Peyer's patch (tissue), 4 donors: ENCODE data around the gene MCM8.

Experiments
- POLR2A ChIP-seq, 2 donors: fragments of 450-650 bp; IDR thresholded peaks; one replicate each; pipeline ENCODE4 v1.5.1; 2017; ENCODE audit warnings: antibody characterized with exemption in 2 of 2, mild to moderate bottlenecking in 2 of 2, moderate library complexity in 2 of 2
- TF ChIP-seq, protein P1 (sequence below), 6 experiments: fragments of 450-650 bp in 4 of 6; fragments of 200-600 bp in 2 of 6; sonication (generic) in 1 of 6; IDR thresholded peaks; one replicate each; pipeline ENCODE4 v1.5.1; 2017 to 2019; ENCODE audit warnings: antibody characterized with exemption in 6 of 6, mild to moderate bottlenecking in 3 of 6, moderate library complexity in 1 of 6

DNA sequence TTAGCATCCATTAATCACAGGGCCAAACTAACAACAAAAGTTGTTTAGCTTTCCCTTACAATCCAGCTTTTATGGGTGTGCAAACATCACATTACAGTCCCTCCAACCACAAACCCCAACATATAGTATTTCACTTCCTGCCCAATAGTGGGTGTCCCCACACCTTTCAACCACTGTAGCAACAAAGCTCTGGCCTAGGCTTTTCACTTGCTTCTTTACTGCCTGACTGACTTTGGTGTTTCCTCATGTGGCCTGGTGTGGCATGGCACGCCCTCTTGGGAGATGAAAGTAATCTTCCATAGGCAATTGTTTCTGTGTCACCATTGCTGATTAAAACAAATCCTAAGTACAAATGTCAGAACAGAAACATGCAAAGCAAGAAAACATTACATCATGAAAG is 46.3 kb downstream of the MCM8 start:
- TF ChIP-seq, protein P1, sequence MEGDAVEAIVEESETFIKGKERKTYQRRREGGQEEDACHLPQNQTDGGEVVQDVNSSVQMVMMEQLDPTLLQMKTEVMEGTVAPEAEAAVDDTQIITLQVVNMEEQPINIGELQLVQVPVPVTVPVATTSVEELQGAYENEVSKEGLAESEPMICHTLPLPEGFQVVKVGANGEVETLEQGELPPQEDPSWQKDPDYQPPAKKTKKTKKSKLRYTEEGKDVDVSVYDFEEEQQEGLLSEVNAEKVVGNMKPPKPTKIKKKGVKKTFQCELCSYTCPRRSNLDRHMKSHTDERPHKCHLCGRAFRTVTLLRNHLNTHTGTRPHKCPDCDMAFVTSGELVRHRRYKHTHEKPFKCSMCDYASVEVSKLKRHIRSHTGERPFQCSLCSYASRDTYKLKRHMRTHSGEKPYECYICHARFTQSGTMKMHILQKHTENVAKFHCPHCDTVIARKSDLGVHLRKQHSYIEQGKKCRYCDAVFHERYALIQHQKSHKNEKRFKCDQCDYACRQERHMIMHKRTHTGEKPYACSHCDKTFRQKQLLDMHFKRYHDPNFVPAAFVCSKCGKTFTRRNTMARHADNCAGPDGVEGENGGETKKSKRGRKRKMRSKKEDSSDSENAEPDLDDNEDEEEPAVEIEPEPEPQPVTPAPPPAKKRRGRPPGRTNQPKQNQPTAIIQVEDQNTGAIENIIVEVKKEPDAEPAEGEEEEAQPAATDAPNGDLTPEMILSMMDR (IDR thresholded peaks at IDR 0.05), result peak in 3 of 6 experiments; percentile 27 to 42 (median 41)
- TF ChIP-seq POLR2A (IDR thresholded peaks at IDR 0.05), result no peak
